ENCODE measurements around the gene UXS1.

Gene UXS1

DNA sequence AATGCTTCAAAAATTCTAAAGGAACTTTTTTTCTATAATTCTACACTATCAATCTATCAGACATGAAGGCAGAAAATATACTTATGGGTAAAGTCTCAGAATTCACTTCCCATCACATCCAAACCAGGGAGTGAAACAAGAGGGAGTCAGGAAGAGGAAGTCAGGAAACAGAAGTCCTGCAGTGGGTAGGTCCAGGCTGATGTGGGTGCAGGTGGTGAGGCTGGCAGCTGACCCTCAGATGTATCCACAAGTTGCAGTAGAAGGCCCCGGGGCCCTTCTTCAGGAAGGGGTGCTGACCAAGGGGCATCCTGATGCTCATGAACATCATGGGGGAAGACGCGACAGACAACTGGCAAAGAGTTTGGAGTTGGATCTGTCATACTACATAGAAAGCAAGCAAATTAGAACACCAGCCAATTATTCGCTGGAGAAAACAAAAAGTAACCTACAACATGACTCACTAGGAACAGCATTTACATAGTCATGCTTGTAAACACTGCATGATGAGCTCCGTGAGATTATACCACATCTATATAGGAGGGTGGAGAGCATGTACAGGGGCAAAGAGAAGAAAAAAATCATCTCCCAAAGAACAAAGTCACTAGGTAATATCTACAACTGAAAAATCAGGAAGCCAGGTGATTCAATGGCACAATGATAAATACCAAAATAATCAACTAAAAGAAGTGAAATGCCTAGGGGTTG lies 4.2 kb downstream of the UXS1 start:
- Histone ChIP-seq H4K20me1 (ENCODE audit: insufficient read depth, low read length) (no peaks in the 10 kb centered on the region), H3K9ac (ENCODE audit: low read length) (no peak overlapping the region), H3K27ac (ENCODE audit: low read depth, low read length, poor library complexity, severe bottlenecking) (no peak overlapping the region)

DNA sequence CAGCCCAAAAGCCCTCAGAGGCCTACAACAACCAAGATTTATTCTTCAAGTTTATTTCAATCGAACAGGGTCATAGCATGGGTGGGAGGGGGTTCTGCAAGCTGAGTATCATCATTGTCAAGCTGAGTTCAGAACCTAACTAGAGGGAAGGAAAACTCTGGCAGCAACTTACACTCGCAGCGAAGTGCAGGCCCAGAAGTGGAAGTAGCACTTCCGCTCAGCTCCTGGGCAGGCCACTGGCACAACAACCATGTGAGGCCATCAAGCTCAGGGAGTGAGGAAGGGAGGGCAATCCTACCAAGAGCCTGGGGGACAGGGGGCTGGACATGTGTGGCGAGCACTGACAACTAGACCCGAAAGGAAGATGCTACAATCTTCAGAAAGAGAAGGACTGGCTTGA lies 4.8 kb downstream of the UXS1 start:
- H3K9ac ChIP-seq (ENCODE audit: low read length): no peak overlapping the region
- no peak overlapping the region for H3K27ac ChIP-seq (ENCODE audit: low read depth, low read length, poor library complexity, severe bottlenecking)
- no peaks in the 10 kb centered on the region for H4K20me1 ChIP-seq (ENCODE audit: insufficient read depth, low read length)
- H3K79me2 ChIP-seq (ENCODE audit: insufficient read depth, low read length): no peaks in the 10 kb centered on the region; the same call in 1 of the 2 replicates
- H3K4me3 ChIP-seq (ENCODE audit: low read depth, low read length, poor library complexity, severe bottlenecking): no peak overlapping the region
- H3K36me3 ChIP-seq (ENCODE audit: insufficient read depth, low read length): no peaks in the 10 kb centered on the region; the same call in 1 of the 2 replicates
- H2AFZ ChIP-seq (ENCODE audit: low read length): no peak overlapping the region
- H3K9me2 ChIP-seq (ENCODE audit: low read depth, low read length): no peaks in the 10 kb centered on the region
- TF ChIP-seq EZH2 (IDR thresholded peaks at IDR 0.05; ENCODE audit: borderline replicate concordance, low read length) (no peak), CTCF (IDR thresholded peaks at IDR 0.05; ENCODE audit: low read length) (no peak)
- H3K4me2 ChIP-seq (ENCODE audit: low read length): no peak overlapping the region
- H3F3A ChIP-seq (ENCODE audit: insufficient read depth, low read length): no peaks in the 10 kb centered on the region
- H3K9me3 ChIP-seq (ENCODE audit: low read length): no peaks in the 10 kb centered on the region
- peaks cover 11% of the 10 kb centered on the region for H3K4me1 ChIP-seq (ENCODE audit: insufficient read depth, low read length, severe bottlenecking)
- no peaks in the 10 kb centered on the region for H3K27me3 ChIP-seq (ENCODE audit: insufficient read depth, low read length)

More for the DNA sequence above, 4.2 kb downstream of the UXS1 start:
- H3F3A ChIP-seq (ENCODE audit: insufficient read depth, low read length): no peaks in the 10 kb centered on the region
- no peak overlapping the region for H3K4me3 ChIP-seq (ENCODE audit: low read depth, low read length, poor library complexity, severe bottlenecking)
- no peaks in the 10 kb centered on the region for H3K27me3 ChIP-seq (ENCODE audit: insufficient read depth, low read length)
- no peaks in the 10 kb centered on the region; the same call in 1 of the 2 replicates for H3K36me3 ChIP-seq (ENCODE audit: insufficient read depth, low read length)
- TF ChIP-seq CTCF (IDR thresholded peaks at IDR 0.05; ENCODE audit: low read length) (no peak), EZH2 (IDR thresholded peaks at IDR 0.05; ENCODE audit: borderline replicate concordance, low read length) (no peak)
- H3K9me3 ChIP-seq (ENCODE audit: low read length): no peaks in the 10 kb centered on the region
- H3K79me2 ChIP-seq (ENCODE audit: insufficient read depth, low read length): no peaks in the 10 kb centered on the region; the same call in 1 of the 2 replicates
- no peaks in the 10 kb centered on the region for H3K9me2 ChIP-seq (ENCODE audit: low read depth, low read length)
- H3K4me2 ChIP-seq (ENCODE audit: low read length): no peak overlapping the region
- no peak overlapping the region for H2AFZ ChIP-seq (ENCODE audit: low read length)
- peaks cover 14% of the 10 kb centered on the region for H3K4me1 ChIP-seq (ENCODE audit: insufficient read depth, low read length, severe bottlenecking)

GRCh38 chr2:106187273-106187891 lies 6.7 kb downstream of the UXS1 start:
- H3K36me3 ChIP-seq (ENCODE audit: insufficient read depth, low read length): no peaks in the 10 kb centered on the region; the same call in 1 of the 2 replicates
- H3K27me3 ChIP-seq (ENCODE audit: insufficient read depth, low read length): no peaks in the 10 kb centered on the region
- H3K27ac ChIP-seq (ENCODE audit: low read depth, low read length, poor library complexity, severe bottlenecking): no peak overlapping the region
- TF ChIP-seq CTCF (IDR thresholded peaks at IDR 0.05; ENCODE audit: low read length): no peak
- peaks cover 11% of the 10 kb centered on the region for H3K4me1 ChIP-seq (ENCODE audit: insufficient read depth, low read length, severe bottlenecking)
- no peaks in the 10 kb centered on the region for H3K9me3 ChIP-seq (ENCODE audit: low read length)
- H3K4me2 ChIP-seq (ENCODE audit: low read length): no peak overlapping the region
- no peaks in the 10 kb centered on the region for H3F3A ChIP-seq (ENCODE audit: insufficient read depth, low read length)
- H3K9me2 ChIP-seq (ENCODE audit: low read depth, low read length): no peaks in the 10 kb centered on the region
- no peak overlapping the region for H3K9ac ChIP-seq (ENCODE audit: low read length)
- H4K20me1 ChIP-seq (ENCODE audit: insufficient read depth, low read length): no peaks in the 10 kb centered on the region
- no peak overlapping the region for H2AFZ ChIP-seq (ENCODE audit: low read length)
- H3K4me3 ChIP-seq (ENCODE audit: low read depth, low read length, poor library complexity, severe bottlenecking): no peak overlapping the region
- no peaks in the 10 kb centered on the region; the same call in 1 of the 2 replicates for H3K79me2 ChIP-seq (ENCODE audit: insufficient read depth, low read length)

Data from OCI-LY1 (cell line).